Neural progenitor cell (in vitro differentiated cells): ENCODE results near the gene UBAP2L. TPM values are rescaled to one million over a fixed set of nuclear protein-coding genes. Genes with fewer than 3 reads are reported as not detected.
"Not testable (repeated sequence)": the region's sequence is repeated elsewhere in the genome, so short reads cannot be mapped to it uniquely, and the experiment has no call there.

Experiments used
- DNase-seq: peaks from one replicate; pipeline ENCODE4 v3.0.0-alpha.2; 2016; ENCODE audit warnings: low spot score
- H2AFZ ChIP-seq: fragments of 200-600 bp; sonication (generic); replicated peaks from 2 replicates; pipeline ENCODE4 v1.6.1; 2016; ENCODE audit warnings: antibody characterized with exemption
- H3F3A ChIP-seq: fragments of 200-600 bp; sonication (generic); 2 replicates; pipeline ENCODE4 v1.6.1; 2016; ENCODE audit warnings: antibody characterized with exemption, low read depth
- H3K27ac ChIP-seq: fragments of 200-600 bp; sonication (generic); 2 replicates; pipeline ENCODE4 v1.5.1; 2016; ENCODE audit warnings: mild to moderate bottlenecking
- H3K27me3 ChIP-seq: fragments of 200-600 bp; sonication (generic); 2 replicates; pipeline ENCODE4 v1.6.1; 2016; ENCODE audit warnings: mild to moderate bottlenecking, moderate library complexity
- H3K36me3 ChIP-seq: fragments of 200-600 bp; sonication (generic); 2 replicates; pipeline ENCODE4 v1.5.1; 2016
- H3K4me1 ChIP-seq: fragments of 200-600 bp; sonication (generic); 2 replicates; pipeline ENCODE4 v1.6.1; 2016; ENCODE audit warnings: mixed run types
- H3K4me2 ChIP-seq: fragments of 200-600 bp; sonication (generic); 2 replicates; pipeline ENCODE4 v1.6.1; 2016
- H3K4me3 ChIP-seq: fragments of 200-600 bp; sonication (generic); 2 replicates; pipeline ENCODE4 v1.5.1; 2016
- H3K79me2 ChIP-seq: fragments of 200-600 bp; sonication (generic); 2 replicates; pipeline ENCODE4 v1.6.1; 2016; ENCODE audit warnings: low read depth
- H3K9ac ChIP-seq: fragments of 200-600 bp; sonication (generic); 2 replicates; pipeline ENCODE4 v1.6.1; 2016
- H3K9me3 ChIP-seq: fragments of 200-600 bp; sonication (generic); 2 replicates; pipeline ENCODE4 v1.5.1; 2016; ENCODE audit warnings: low read depth
- H4K20me1 ChIP-seq: fragments of 200-600 bp; sonication (generic); 2 replicates; pipeline ENCODE4 v1.6.1; 2016; ENCODE audit warnings: low read depth
- H3K27ac Mint-ChIP-seq: 3 replicates; pipeline ENCODE4 v1.8.0; 2021; ENCODE audit warnings: mixed read lengths
- H3K27me3 Mint-ChIP-seq: 2 replicates; pipeline ENCODE4 v1.8.0; 2022; ENCODE audit warnings: low read depth, mild to moderate bottlenecking, inconsistent platforms, moderate library complexity, mixed read lengths; ENCODE audit not compliant: insufficient read depth
- H3K36me3 Mint-ChIP-seq: 3 replicates; pipeline ENCODE4 v1.8.0; 2021; ENCODE audit warnings: mixed read lengths
- H3K4me1 Mint-ChIP-seq: 3 replicates; pipeline ENCODE4 v1.8.0; 2021; ENCODE audit warnings: mixed read lengths
- H3K4me3 Mint-ChIP-seq: 3 replicates; pipeline ENCODE4 v1.8.0; 2021; ENCODE audit warnings: mild to moderate bottlenecking, moderate library complexity, mixed read lengths
- H3K9me3 Mint-ChIP-seq: 3 replicates; pipeline ENCODE4 v1.8.0; 2020; ENCODE audit warnings: mixed read lengths
- EZH2 ChIP-seq: fragments of 200-600 bp; sonication (generic); IDR thresholded peaks from 2 replicates; pipeline ENCODE4 v1.6.1; 2017; ENCODE audit warnings: antibody characterized with exemption, mild to moderate bottlenecking, moderate library complexity
- EZH2phosphoT487 ChIP-seq: fragments of 200-600 bp; sonication (generic); IDR thresholded peaks from 2 replicates; pipeline ENCODE4 v1.6.1; 2017; ENCODE audit warnings: antibody characterized with exemption
- total RNA-seq: library from RNA; depleted of rRNA; stranded (reverse); fragments of >200 nt; gene quantifications from 2 replicates; pipeline ENCODE4 v1.2.3, GENCODE V29; 2015; ENCODE audit warnings: low replicate concordance
- TF ChIP-seq, protein P1 (sequence below): fragments of 200-600 bp; sonication (generic); IDR thresholded peaks from 2 replicates; pipeline ENCODE4 v1.5.1; 2017; ENCODE audit warnings: antibody characterized with exemption, mild to moderate bottlenecking

Gene UBAP2L
- total RNA-seq, 1 donor from 2014 or later, result 148 TPM

- H3K27me3 Mint-ChIP-seq, result peaks cover 2% of the 10 kb centered on the region
- no peak overlapping the region for H3K27ac ChIP-seq
- H3K4me3 Mint-ChIP-seq, result no peak overlapping the region
- H3K36me3 ChIP-seq, result no peaks in the 10 kb centered on the region
- no peaks in the 10 kb centered on the region for H3K27me3 ChIP-seq
- H4K20me1 ChIP-seq, result no peaks in the 10 kb centered on the region
- peak overlapping the region; percentile 95 for H2AFZ ChIP-seq
- H3K79me2 ChIP-seq, result no peaks in the 10 kb centered on the region
- H3K4me1 ChIP-seq, result peaks cover 5% of the 10 kb centered on the region
- H3K9ac ChIP-seq, result no peak overlapping the region
- TF ChIP-seq EZH2phosphoT487, result no peak
- TF ChIP-seq, protein P1, sequence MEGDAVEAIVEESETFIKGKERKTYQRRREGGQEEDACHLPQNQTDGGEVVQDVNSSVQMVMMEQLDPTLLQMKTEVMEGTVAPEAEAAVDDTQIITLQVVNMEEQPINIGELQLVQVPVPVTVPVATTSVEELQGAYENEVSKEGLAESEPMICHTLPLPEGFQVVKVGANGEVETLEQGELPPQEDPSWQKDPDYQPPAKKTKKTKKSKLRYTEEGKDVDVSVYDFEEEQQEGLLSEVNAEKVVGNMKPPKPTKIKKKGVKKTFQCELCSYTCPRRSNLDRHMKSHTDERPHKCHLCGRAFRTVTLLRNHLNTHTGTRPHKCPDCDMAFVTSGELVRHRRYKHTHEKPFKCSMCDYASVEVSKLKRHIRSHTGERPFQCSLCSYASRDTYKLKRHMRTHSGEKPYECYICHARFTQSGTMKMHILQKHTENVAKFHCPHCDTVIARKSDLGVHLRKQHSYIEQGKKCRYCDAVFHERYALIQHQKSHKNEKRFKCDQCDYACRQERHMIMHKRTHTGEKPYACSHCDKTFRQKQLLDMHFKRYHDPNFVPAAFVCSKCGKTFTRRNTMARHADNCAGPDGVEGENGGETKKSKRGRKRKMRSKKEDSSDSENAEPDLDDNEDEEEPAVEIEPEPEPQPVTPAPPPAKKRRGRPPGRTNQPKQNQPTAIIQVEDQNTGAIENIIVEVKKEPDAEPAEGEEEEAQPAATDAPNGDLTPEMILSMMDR, result no peak
- no peak for TF ChIP-seq EZH2
- DNase-seq, result no peak
- peak overlapping the region; percentile 54 for H3K4me2 ChIP-seq
- no peaks in the 10 kb centered on the region for H3K36me3 Mint-ChIP-seq
- H3K27ac Mint-ChIP-seq, result no peak overlapping the region
- no peaks in the 10 kb centered on the region for H3K9me3 ChIP-seq
- H3K9me3 Mint-ChIP-seq, result no peaks in the 10 kb centered on the region
- peaks cover 7% of the 10 kb centered on the region for H3K4me1 Mint-ChIP-seq
- H3K4me3 ChIP-seq, result peak overlapping the region; percentile 20
- peaks cover 5% of the 10 kb centered on the region for H3F3A ChIP-seq
These were observed 21.2 kb upstream of the UBAP2L start for GRCh38 chr1:154199563-154199879.

- H2AFZ ChIP-seq, H3K36me3 ChIP-seq, H3K27me3 Mint-ChIP-seq, H3K4me2 ChIP-seq, H3K4me3 ChIP-seq, H4K20me1 ChIP-seq, H3K27ac ChIP-seq, H3K9me3 ChIP-seq, H3K27me3 ChIP-seq, H3K9me3 Mint-ChIP-seq, H3K4me1 ChIP-seq, H3K9ac ChIP-seq, H3K79me2 ChIP-seq, DNase-seq, H3K4me3 Mint-ChIP-seq: not testable (repeated sequence)
- H3K36me3 Mint-ChIP-seq, result peaks cover 18% of the 10 kb centered on the region
- peak overlapping the region; percentile 84 for H3K27ac Mint-ChIP-seq
- peaks cover 14% of the 10 kb centered on the region for H3K4me1 Mint-ChIP-seq
- peaks cover 33% of the 10 kb centered on the region for H3F3A ChIP-seq
These were observed 15.0 kb upstream of the UBAP2L start for GRCh38 chr1:154205778-154206177.

DNA sequence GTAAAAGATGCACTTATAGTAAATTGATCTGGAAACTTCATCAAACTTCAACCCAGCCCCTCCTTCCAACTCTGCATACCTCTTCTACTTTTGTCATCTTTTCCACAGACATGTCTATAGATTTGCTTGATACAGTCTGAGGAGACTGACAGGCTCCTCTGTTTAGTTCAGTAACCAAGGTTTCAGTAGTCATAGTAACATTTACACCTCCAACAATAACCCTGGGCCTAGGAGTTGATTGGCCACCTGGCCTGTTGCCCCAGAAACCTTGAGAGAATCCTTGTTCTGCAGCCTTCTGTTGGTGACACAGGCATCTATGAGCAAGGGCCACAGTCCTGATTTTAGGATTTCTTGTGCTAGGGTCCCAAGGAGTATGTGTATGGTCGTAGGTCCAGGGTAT lies 14.6 kb upstream of the UBAP2L start, which contains the start of gene CFAP141:
Gene CFAP141, minus strand, starts transcription at position 138 of the 400 bp plus-strand sequence. Its CDS starts 26 bp downstream, at position 112.
- no peak for TF ChIP-seq EZH2
- TF ChIP-seq EZH2phosphoT487, result no peak
- TF ChIP-seq, protein P1, result no peak
- H3F3A ChIP-seq, result peaks cover 33% of the 10 kb centered on the region
- no peaks in the 10 kb centered on the region for H3K9me3 Mint-ChIP-seq
- H3K9ac ChIP-seq, result no peak within 1 kb of the TSS
- peaks cover 18% of the 10 kb centered on the region for H3K36me3 Mint-ChIP-seq
- no peak within 1 kb of the TSS for H2AFZ ChIP-seq
- peaks cover 3% of the 10 kb centered on the region for H4K20me1 ChIP-seq
- no peaks in the 10 kb centered on the region for H3K79me2 ChIP-seq
- H3K27me3 Mint-ChIP-seq, result peaks cover 2% of the 10 kb centered on the region
- no peak within 1 kb of the TSS for H3K4me3 Mint-ChIP-seq
- H3K4me2 ChIP-seq, result no peak within 1 kb of the TSS
- no peak within 1 kb of the TSS for H3K27ac ChIP-seq
- no peaks in the 10 kb centered on the region for H3K27me3 ChIP-seq
- no peak within 1 kb of the TSS for H3K4me3 ChIP-seq
- no peak for DNase-seq
- H3K9me3 ChIP-seq, result no peaks in the 10 kb centered on the region
- H3K4me1 ChIP-seq, result no peaks in the 10 kb centered on the region
- H3K27ac Mint-ChIP-seq, result peak within 1 kb of the TSS; percentile 91
- H3K4me1 Mint-ChIP-seq, result peaks cover 14% of the 10 kb centered on the region
- H3K36me3 ChIP-seq, result peaks cover 10% of the 10 kb centered on the region

GRCh38 chr1:154207262-154207661 lies 13.5 kb upstream of the UBAP2L start:
- Histone ChIP-seq H3F3A (peaks cover 33% of the 10 kb centered on the region), H4K20me1 (peaks cover 3% of the 10 kb centered on the region), H3K27ac (no peak overlapping the region), H2AFZ (no peak overlapping the region), H3K9me3 (no peaks in the 10 kb centered on the region), H3K79me2 (no peaks in the 10 kb centered on the region), H3K27me3 (no peaks in the 10 kb centered on the region), H3K4me1 (no peaks in the 10 kb centered on the region), H3K4me2 (no peak overlapping the region), H3K36me3 (peaks cover 15% of the 10 kb centered on the region), H3K4me3 (no peak overlapping the region), H3K9ac (no peak overlapping the region)
- no peak for TF ChIP-seq EZH2
- TF ChIP-seq EZH2phosphoT487, result no peak
- no peaks in the 10 kb centered on the region for H3K9me3 Mint-ChIP-seq
- DNase-seq, result no peak
- peaks cover 2% of the 10 kb centered on the region for H3K27me3 Mint-ChIP-seq
- H3K4me1 Mint-ChIP-seq, result peaks cover 14% of the 10 kb centered on the region
- peak overlapping the region; percentile 85 for H3K27ac Mint-ChIP-seq
- no peak overlapping the region for H3K4me3 Mint-ChIP-seq
- H3K36me3 Mint-ChIP-seq, result peaks cover 21% of the 10 kb centered on the region
